ENCODE data around the gene NAA60.

GRCh38 chr16:3485821-3486505 is 42.5 kb downstream of the NAA60 start:
- TF ChIP-seq CTCF (conservative IDR thresholded peaks at IDR 0.05 in 1 of 2, IDR thresholded peaks at IDR 0.05 in 1 of 2; ENCODE audit: extremely low read depth in 1 of 2, insufficient read depth in 1 of 2, low read depth in 1 of 2, low read length in 2 of 2), result no peak
- no peak for TF ChIP-seq EZH2 (IDR thresholded peaks at IDR 0.05; ENCODE audit: borderline replicate concordance, low read length)
